Measurements from ENCODE around the gene MAP3K5.
"Not testable (repeated sequence)": the region's sequence is repeated elsewhere in the genome, so short reads cannot be mapped to it uniquely, and the experiment has no call there.

Gene MAP3K5

GRCh38 chr6:136599329-136600011, 192.8 kb downstream of the MAP3K5 start:
- peak; percentile 78 for DNase-seq

GRCh38 chr6:136598048-136598447, 194.2 kb downstream of the MAP3K5 start:
- no peak for DNase-seq

GRCh38 chr6:136594671-136595070, 197.6 kb downstream of the MAP3K5 start:
- DNase-seq = no peak

- peak; percentile 97 for DNase-seq
These were observed 198.4 kb downstream of the MAP3K5 start for GRCh38 chr6:136593748-136594490.

GRCh38 chr6:136592930-136593673, 199.2 kb downstream of the MAP3K5 start:
- DNase-seq = peak; percentile 61

- no peak for DNase-seq
These were observed 200.7 kb downstream of the MAP3K5 start for GRCh38 chr6:136591617-136592016.

- DNase-seq = not testable (repeated sequence)
These were observed 201.4 kb downstream of the MAP3K5 start for GRCh38 chr6:136590846-136591245.

- no peak for DNase-seq
These were observed 204.8 kb downstream of the MAP3K5 start for GRCh38 chr6:136587527-136587926.

- peak; percentile 87 for DNase-seq
These were observed 206.0 kb downstream of the MAP3K5 start for GRCh38 chr6:136586295-136586694.

GRCh38 chr6:136585523-136585922, 206.8 kb downstream of the MAP3K5 start:
- DNase-seq = not testable (repeated sequence)

GRCh38 chr6:136584290-136584689, 208.0 kb downstream of the MAP3K5 start:
- not testable (repeated sequence) for DNase-seq

GRCh38 chr6:136582711-136583471, 209.4 kb downstream of the MAP3K5 start:
- DNase-seq = peak; percentile 80

- DNase-seq = peak; percentile 35
These were observed 212.5 kb downstream of the MAP3K5 start for GRCh38 chr6:136579800-136580199.

GRCh38 chr6:136576821-136577220, 215.5 kb downstream of the MAP3K5 start:
- no peak for DNase-seq

- DNase-seq = no peak
These were observed 220.8 kb downstream of the MAP3K5 start for GRCh38 chr6:136571496-136571895.

- DNase-seq = no peak
These were observed 221.2 kb downstream of the MAP3K5 start for GRCh38 chr6:136571065-136571464.

GRCh38 chr6:136568129-136568528, 224.1 kb downstream of the MAP3K5 start:
- DNase-seq = no peak

- no peak for DNase-seq
These were observed 224.6 kb downstream of the MAP3K5 start for GRCh38 chr6:136567688-136568087.

GRCh38 chr6:136566851-136567250, 225.4 kb downstream of the MAP3K5 start:
- DNase-seq = no peak

- no peak for DNase-seq
These were observed 226.2 kb downstream of the MAP3K5 start for GRCh38 chr6:136566007-136566487.

- DNase-seq = no peak
These were observed 228.1 kb downstream of the MAP3K5 start for GRCh38 chr6:136564180-136564579.

GRCh38 chr6:136563386-136564152, 228.7 kb downstream of the MAP3K5 start:
- DNase-seq = no peak

Measured in fibroblast of skin of right quadriceps (primary cell).